GOT3 (cell line): ENCODE results near the gene SNX5.

ENCODE experiments used
- DNase-seq: peaks from one replicate; lab custom pipeline; 2025; ENCODE audit warnings: mixed read lengths; lab: John Stamatoyannopoulos, UW

SNX5 gene

GRCh38 chr20:17916433-17916891 lies 52.1 kb downstream of the SNX5 start:
- DNase-seq = no peak

GRCh38 chr20:17914957-17915356 lies 53.6 kb downstream of the SNX5 start:
- no peak for DNase-seq

GRCh38 chr20:17912916-17913315 lies 55.7 kb downstream of the SNX5 start:
- no peak for DNase-seq

GRCh38 chr20:17911927-17912326 lies 56.7 kb downstream of the SNX5 start:
- DNase-seq = no peak

GRCh38 chr20:17910828-17911294 lies 57.7 kb downstream of the SNX5 start:
- DNase-seq = no peak

- no peak for DNase-seq
Observed at GRCh38 chr20:17909869-17910321, 58.7 kb downstream of the SNX5 start.

- DNase-seq = no peak
Observed at GRCh38 chr20:17905544-17905943, 63.0 kb downstream of the SNX5 start.

GRCh38 chr20:17904027-17904426 lies 64.6 kb downstream of the SNX5 start:
- no peak for DNase-seq

- no peak for DNase-seq
Observed at GRCh38 chr20:17902531-17903083, 66.0 kb downstream of the SNX5 start.

GRCh38 chr20:17901971-17902370 lies 66.6 kb downstream of the SNX5 start:
- no peak for DNase-seq

- DNase-seq = no peak
Observed at GRCh38 chr20:17898548-17898994, 70.0 kb downstream of the SNX5 start.

- no peak for DNase-seq
Observed at GRCh38 chr20:17897566-17898307, 70.9 kb downstream of the SNX5 start.

- no peak for DNase-seq
Observed at GRCh38 chr20:17896771-17897369, 71.7 kb downstream of the SNX5 start.

GRCh38 chr20:17896193-17896723 lies 72.3 kb downstream of the SNX5 start:
- DNase-seq = no peak

GRCh38 chr20:17895641-17896171 lies 72.9 kb downstream of the SNX5 start:
- DNase-seq = no peak

- DNase-seq = no peak
Observed at GRCh38 chr20:17893445-17893844, 75.1 kb downstream of the SNX5 start.

GRCh38 chr20:17892189-17892938 lies 76.2 kb downstream of the SNX5 start:
- DNase-seq = no peak
